MG63 (cell line): ENCODE data around the gene FCRL1. TPM values are rescaled to one million over a fixed set of nuclear protein-coding genes. Genes with fewer than 3 reads are reported as not detected.

Experiments
- DNase-seq: peaks from one replicate; pipeline ENCODE4 v3.0.0-alpha.2; 2020
- H3K27me3 ChIP-seq: fragments of 250-450 bp; sonication (Bioruptor Pico); 2 replicates; pipeline ENCODE4 v1.5.1; 2020; ENCODE audit warnings: mild to moderate bottlenecking, moderate library complexity
- H3K36me3 ChIP-seq: fragments of 250-450 bp; sonication (Bioruptor Pico); 2 replicates; pipeline ENCODE4 v1.5.1; 2020; ENCODE audit warnings: mild to moderate bottlenecking, moderate library complexity
- H3K4me3 ChIP-seq: fragments of 250-450 bp; sonication (Bioruptor Pico); 2 replicates; pipeline ENCODE4 v1.5.1; 2020; ENCODE audit warnings: mild to moderate bottlenecking, moderate library complexity
- H3K9me3 ChIP-seq: fragments of 250-450 bp; sonication (Bioruptor Pico); 2 replicates; pipeline ENCODE4 v1.5.1; 2020; ENCODE audit warnings: mild to moderate bottlenecking, moderate library complexity
- total RNA-seq: library from RNA; depleted of rRNA; stranded (reverse); fragments of >200 nt; shearing (Covaris generic); gene quantifications from 2 replicates; pipeline ENCODE4 v1.2.3, GENCODE V29; 2014; ENCODE audit warnings: low replicate concordance

FCRL1 gene
- total RNA-seq, 1 experiment from 2014 or later: not detected

GRCh38 chr1:157829210-157829609 is 9.3 kb upstream of the FCRL1 start:
- Histone ChIP-seq H3K9me3 (no peaks in the 10 kb centered on the region), H3K27me3 (peaks cover 4% of the 10 kb centered on the region; the same call in 1 of the 2 replicates), H3K36me3 (no peaks in the 10 kb centered on the region), H3K4me3 (no peak overlapping the region)
- no peak for DNase-seq

- Histone ChIP-seq H3K36me3 (no peaks in the 10 kb centered on the region), H3K4me3 (no peak overlapping the region)
- DNase-seq: no peak
Measured at GRCh38 chr1:157820299-157820698, 379 bp upstream of the FCRL1 start.

GRCh38 chr1:157819215-157819614 is 705 bp downstream of the FCRL1 start:
- Histone ChIP-seq H3K9me3 (no peaks in the 10 kb centered on the region; the same call in 1 of the 2 replicates), H3K36me3 (no peaks in the 10 kb centered on the region), H3K27me3 (no peaks in the 10 kb centered on the region; the same call in 1 of the 2 replicates), H3K4me3 (no peak overlapping the region)
- no peak for DNase-seq

More at GRCh38 chr1:157820299-157820698, 379 bp upstream of the FCRL1 start:
- Histone ChIP-seq H3K27me3 (no peaks in the 10 kb centered on the region; the same call in 1 of the 2 replicates), H3K9me3 (no peaks in the 10 kb centered on the region)

- DNase-seq: no peak
- Histone ChIP-seq H3K9me3 (peaks cover 2% of the 10 kb centered on the region), H3K27me3 (no peaks in the 10 kb centered on the region), H3K36me3 (no peaks in the 10 kb centered on the region), H3K4me3 (no peak overlapping the region)
Measured at GRCh38 chr1:157813269-157813668, 6.7 kb downstream of the FCRL1 start.

GRCh38 chr1:157806431-157807149 is 13.3 kb downstream of the FCRL1 start:
- DNase-seq: no peak
- Histone ChIP-seq H3K4me3 (no peak overlapping the region), H3K9me3 (no peaks in the 10 kb centered on the region), H3K27me3 (peaks cover 8% of the 10 kb centered on the region), H3K36me3 (no peaks in the 10 kb centered on the region)

GRCh38 chr1:157803851-157804250 is 16.1 kb downstream of the FCRL1 start:
- no peak overlapping the region for H3K4me3 ChIP-seq
- no peak for DNase-seq
- peaks cover 8% of the 10 kb centered on the region for H3K27me3 ChIP-seq
- no peaks in the 10 kb centered on the region for H3K36me3 ChIP-seq
- H3K9me3 ChIP-seq: no peaks in the 10 kb centered on the region

- no peak for DNase-seq
- H3K27me3 ChIP-seq: peaks cover 4% of the 10 kb centered on the region
- H3K36me3 ChIP-seq: no peaks in the 10 kb centered on the region
- H3K9me3 ChIP-seq: no peaks in the 10 kb centered on the region
- H3K4me3 ChIP-seq: no peak overlapping the region
Measured at GRCh38 chr1:157799996-157800395, 19.9 kb downstream of the FCRL1 start.

- H3K4me3 ChIP-seq: no peak overlapping the region
- no peaks in the 10 kb centered on the region for H3K9me3 ChIP-seq
- H3K36me3 ChIP-seq: no peaks in the 10 kb centered on the region
- H3K27me3 ChIP-seq: peaks cover 4% of the 10 kb centered on the region
- peak; percentile 23 for DNase-seq
Measured at GRCh38 chr1:157798211-157798610, 21.7 kb downstream of the FCRL1 start.

- DNase-seq: no peak
- Histone ChIP-seq H3K36me3 (no peaks in the 10 kb centered on the region), H3K27me3 (no peaks in the 10 kb centered on the region), H3K9me3 (no peaks in the 10 kb centered on the region), H3K4me3 (no peak overlapping the region)
Measured at GRCh38 chr1:157785248-157785647, 34.7 kb downstream of the FCRL1 start.

GRCh38 chr1:157784801-157785200 is 35.1 kb downstream of the FCRL1 start:
- H3K9me3 ChIP-seq: no peaks in the 10 kb centered on the region
- no peak overlapping the region for H3K4me3 ChIP-seq
- H3K27me3 ChIP-seq: no peaks in the 10 kb centered on the region
- H3K36me3 ChIP-seq: no peaks in the 10 kb centered on the region
- DNase-seq: no peak

- Histone ChIP-seq H3K9me3 (no peaks in the 10 kb centered on the region), H3K36me3 (no peaks in the 10 kb centered on the region), H3K27me3 (no peaks in the 10 kb centered on the region), H3K4me3 (no peak overlapping the region)
- no peak for DNase-seq
Measured at GRCh38 chr1:157782931-157783330, 37.0 kb downstream of the FCRL1 start.

GRCh38 chr1:157781048-157781447 is 38.9 kb downstream of the FCRL1 start:
- Histone ChIP-seq H3K9me3 (no peaks in the 10 kb centered on the region), H3K27me3 (no peaks in the 10 kb centered on the region), H3K4me3 (no peak overlapping the region), H3K36me3 (no peaks in the 10 kb centered on the region)
- no peak for DNase-seq

- Histone ChIP-seq H3K4me3 (no peak within 1 kb of the TSS), H3K36me3 (no peaks in the 10 kb centered on the region), H3K9me3 (no peaks in the 10 kb centered on the region), H3K27me3 (no peaks in the 10 kb centered on the region)
- DNase-seq: no peak
Measured at GRCh38 chr1:157776971-157777391, 42.9 kb downstream of the FCRL1 start, which contains the start of gene FCRL2. TSS of gene FCRL2 (minus strand) at chr1:157777132. CDS start at chr1:157777073, 59 bp downstream.

GRCh38 chr1:157775101-157775870 is 44.6 kb downstream of the FCRL1 start:
- DNase-seq: no peak
- no peaks in the 10 kb centered on the region for H3K36me3 ChIP-seq
- no peaks in the 10 kb centered on the region for H3K9me3 ChIP-seq

GRCh38 chr1:157774412-157774811 is 45.5 kb downstream of the FCRL1 start:
- Histone ChIP-seq H3K27me3 (no peaks in the 10 kb centered on the region), H3K36me3 (no peaks in the 10 kb centered on the region), H3K4me3 (no peak overlapping the region), H3K9me3 (no peaks in the 10 kb centered on the region)
- no peak for DNase-seq

More at GRCh38 chr1:157775101-157775870, 44.6 kb downstream of the FCRL1 start:
- Histone ChIP-seq H3K27me3 (no peaks in the 10 kb centered on the region), H3K4me3 (no peak overlapping the region)

- no peaks in the 10 kb centered on the region for H3K9me3 ChIP-seq
- H3K36me3 ChIP-seq: no peaks in the 10 kb centered on the region
- no peak overlapping the region for H3K4me3 ChIP-seq
- peaks cover 3% of the 10 kb centered on the region; the same call in 1 of the 2 replicates for H3K27me3 ChIP-seq
- no peak for DNase-seq
Measured at GRCh38 chr1:157773493-157774350, 46.2 kb downstream of the FCRL1 start.
